ENCODE measurements around the gene INKA2.

The INKA2 gene

DNA sequence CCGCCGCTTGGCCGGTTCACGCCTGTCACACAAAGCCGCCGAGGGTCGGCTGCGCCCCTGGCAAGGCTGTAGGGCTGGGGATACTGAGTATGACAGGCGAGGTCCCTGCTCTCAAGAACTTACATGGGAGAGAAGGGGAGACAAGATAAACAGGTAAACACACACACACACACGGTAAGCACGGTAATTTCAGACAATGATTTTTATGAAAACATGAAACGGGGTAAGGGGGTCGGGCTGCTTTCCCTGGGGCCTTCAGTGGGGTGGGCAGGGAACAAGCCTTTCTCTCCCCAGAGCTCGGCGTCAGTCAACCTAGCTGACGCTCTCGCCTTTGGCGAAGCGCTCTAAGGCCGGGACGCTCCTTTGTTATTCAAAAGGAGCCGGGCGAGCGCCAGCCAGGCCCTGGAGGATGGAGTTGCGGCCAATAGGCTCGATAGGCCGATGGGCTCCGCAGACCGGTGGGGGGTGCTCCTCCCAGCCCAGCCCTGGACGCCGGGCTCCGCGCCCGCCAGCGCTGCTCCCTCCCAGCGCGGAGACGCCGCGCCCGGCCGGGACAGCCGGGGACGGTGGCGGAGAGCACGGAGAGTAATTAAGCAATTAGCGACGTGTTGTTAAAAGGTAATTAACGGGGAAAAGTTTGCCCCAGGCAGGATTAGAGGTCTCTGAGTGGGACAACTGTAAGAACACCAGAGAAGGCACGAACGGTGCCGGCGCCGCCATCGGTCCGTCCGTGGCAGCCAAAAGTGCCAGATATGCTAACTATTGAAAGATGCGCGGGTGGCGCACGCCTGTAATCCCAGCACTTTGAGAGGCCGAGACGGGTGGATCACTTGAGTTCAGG, 950 bp upstream of the INKA2 start:
- Histone ChIP-seq H3K4me1 (ENCODE audit: control insufficient read depth in 2 of 2, insufficient read depth in 2 of 2, low read length in 2 of 2) (peaks cover 10 to 18% of the 10 kb centered on the region in 2 donors), H3K9ac (ENCODE audit: low read depth in 1 of 2, low read length in 2 of 2) (peak overlapping the region; percentile 48 to 74), H3K4me3 (ENCODE audit: low read length in 2 of 2) (peak overlapping the region; percentile 68 to 78), H3K9me3 (ENCODE audit: control insufficient read depth in 2 of 2, low read length in 2 of 2) (no peaks in the 10 kb centered on the region), H3K27me3 (ENCODE audit: control insufficient read depth in 2 of 2, insufficient read depth in 2 of 2, low read length in 2 of 2) (peaks cover 8 to 12% of the 10 kb centered on the region in 2 donors), H3K27ac (ENCODE audit: low read depth in 2 of 2, low read length in 2 of 2) (peak overlapping the region; percentile 70 to 86), H3K36me3 (ENCODE audit: control insufficient read depth in 2 of 2, insufficient read depth in 2 of 2, low read length in 2 of 2) (no peaks in the 10 kb centered on the region)

DNA sequence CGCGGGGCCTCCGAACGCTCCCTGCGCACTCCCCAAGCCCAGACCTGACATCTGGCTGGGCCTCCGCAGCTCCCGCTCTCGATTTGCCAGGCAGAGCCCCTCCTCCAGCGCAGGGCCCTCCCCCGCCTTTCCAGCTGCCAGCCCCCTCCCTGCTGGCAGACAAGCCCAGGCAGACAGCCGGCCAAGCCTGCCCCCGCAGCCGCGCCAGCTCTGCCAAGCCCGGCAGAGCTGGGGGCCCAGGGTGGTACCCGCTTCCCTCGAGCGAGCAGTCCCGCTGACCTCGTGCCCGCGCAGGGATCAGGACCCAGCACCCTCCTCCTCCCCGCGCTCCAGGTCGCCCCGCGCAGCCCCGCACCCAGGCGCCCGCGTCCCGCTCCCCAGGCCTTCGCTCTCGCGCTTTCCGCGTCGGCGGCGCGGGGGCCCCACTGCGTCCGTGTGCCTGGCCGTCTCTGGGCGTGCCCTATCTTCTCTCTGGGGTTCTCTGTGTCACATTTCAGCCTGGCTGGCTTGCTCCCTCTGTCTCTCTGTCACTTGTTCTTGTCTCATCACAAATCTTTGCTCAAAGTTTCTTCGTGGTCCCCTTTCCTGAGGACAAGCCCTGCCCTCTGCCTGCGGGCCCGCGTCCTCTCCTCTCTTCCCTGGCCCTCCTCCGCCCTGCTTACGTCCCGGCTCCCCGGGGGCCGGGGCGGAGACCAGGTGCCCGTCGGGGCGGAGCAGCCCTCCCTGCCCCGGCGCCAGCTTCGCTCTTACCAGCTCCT, 580 bp downstream of the INKA2 start:
- H3K4me1 ChIP-seq (ENCODE audit: control insufficient read depth in 2 of 2, insufficient read depth in 2 of 2, low read length in 2 of 2), result peaks cover 16 to 22% of the 10 kb centered on the region in 2 donors

DNA sequence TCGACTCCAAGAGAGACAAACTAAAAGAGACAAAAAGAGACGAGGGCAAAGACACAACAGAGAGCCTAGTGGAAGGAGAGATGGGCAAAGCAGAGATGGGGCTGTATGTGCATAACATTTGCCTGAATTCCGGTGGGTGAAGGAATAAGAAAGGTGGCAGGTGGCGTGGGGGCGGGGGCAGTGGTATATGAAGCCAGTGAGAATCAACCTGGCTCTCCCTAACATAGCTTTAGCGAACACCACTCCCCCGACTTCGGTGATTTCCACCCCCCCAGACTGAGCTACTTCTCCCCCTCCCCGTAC, 1.1 kb downstream of the INKA2 start:
- Histone ChIP-seq H3K4me1 (ENCODE audit: control insufficient read depth in 2 of 2, insufficient read depth in 2 of 2, low read length in 2 of 2) (peaks cover 17 to 24% of the 10 kb centered on the region in 2 donors), H3K9ac (ENCODE audit: low read depth in 1 of 2, low read length in 2 of 2) (peak overlapping the region in 1 of 2 donors; percentile 74), H3K4me3 (ENCODE audit: low read length in 2 of 2) (peak overlapping the region; percentile 68 to 78), H3K9me3 (ENCODE audit: control insufficient read depth in 2 of 2, low read length in 2 of 2) (no peaks in the 10 kb centered on the region), H3K27me3 (ENCODE audit: control insufficient read depth in 2 of 2, insufficient read depth in 2 of 2, low read length in 2 of 2) (peaks cover 8 to 12% of the 10 kb centered on the region in 2 donors), H3K36me3 (ENCODE audit: control insufficient read depth in 2 of 2, insufficient read depth in 2 of 2, low read length in 2 of 2) (no peaks in the 10 kb centered on the region), H3K27ac (ENCODE audit: low read depth in 2 of 2, low read length in 2 of 2) (peak overlapping the region in 1 of 2 donors; percentile 86)

More for the DNA sequence above, 580 bp downstream of the INKA2 start:
- Histone ChIP-seq H3K27ac (ENCODE audit: low read depth in 2 of 2, low read length in 2 of 2) (peak overlapping the region; percentile 70 to 86), H3K9me3 (ENCODE audit: control insufficient read depth in 2 of 2, low read length in 2 of 2) (no peaks in the 10 kb centered on the region), H3K4me3 (ENCODE audit: low read length in 2 of 2) (peak overlapping the region; percentile 68 to 78), H3K36me3 (ENCODE audit: control insufficient read depth in 2 of 2, insufficient read depth in 2 of 2, low read length in 2 of 2) (no peaks in the 10 kb centered on the region), H3K9ac (ENCODE audit: low read depth in 1 of 2, low read length in 2 of 2) (peak overlapping the region; percentile 74 to 78), H3K27me3 (ENCODE audit: control insufficient read depth in 2 of 2, insufficient read depth in 2 of 2, low read length in 2 of 2) (peaks cover 8 to 12% of the 10 kb centered on the region in 2 donors)

DNA sequence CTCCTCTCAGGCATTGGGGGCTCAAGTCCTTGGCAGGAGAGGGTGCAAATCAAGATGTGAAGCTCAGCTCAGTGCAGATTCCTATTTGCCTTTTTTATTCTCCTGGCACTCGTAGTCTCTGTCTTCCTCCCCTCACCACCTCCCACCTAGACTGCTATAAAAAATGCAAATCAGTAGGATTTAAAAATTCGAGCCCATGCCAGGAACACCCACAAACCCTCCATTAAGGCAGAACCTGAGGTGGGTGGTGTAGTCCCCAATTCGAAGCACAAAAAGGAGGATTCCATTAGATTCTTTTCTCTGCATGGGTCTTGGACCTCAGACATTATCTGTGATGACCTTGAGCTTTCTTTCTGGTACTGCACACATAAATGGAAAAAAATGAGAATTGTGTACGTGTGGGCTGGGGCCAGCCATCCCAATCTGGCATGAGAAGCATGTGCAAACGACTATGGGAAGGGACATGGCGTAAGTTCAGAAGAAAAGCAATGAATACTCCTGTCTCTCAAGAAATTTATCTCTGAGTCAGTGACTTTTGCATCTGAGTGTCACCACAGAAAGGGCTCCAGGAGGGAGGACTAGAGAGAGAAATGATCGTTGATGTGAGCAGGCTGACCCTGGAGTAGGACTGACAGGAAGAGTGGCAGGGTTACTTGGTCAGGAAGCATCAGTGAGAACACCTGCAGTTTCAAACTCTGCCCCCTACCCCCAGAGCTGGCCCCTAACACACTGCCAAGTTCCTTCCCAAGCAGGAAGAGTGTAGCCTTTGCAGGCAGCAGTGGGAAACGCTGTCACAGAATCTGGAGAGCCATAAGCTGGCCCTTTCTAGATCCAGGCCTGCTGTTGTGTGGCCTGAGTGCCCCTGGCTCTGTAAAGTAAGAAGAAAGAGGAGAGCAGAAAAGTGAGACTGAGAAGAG, 1.7 kb downstream of the INKA2 start:
- Histone ChIP-seq H3K4me1 (ENCODE audit: control insufficient read depth in 2 of 2, insufficient read depth in 2 of 2, low read length in 2 of 2) (peaks cover 17 to 24% of the 10 kb centered on the region in 2 donors), H3K4me3 (ENCODE audit: low read length in 2 of 2) (peak overlapping the region; percentile 68 to 78), H3K9ac (ENCODE audit: low read depth in 1 of 2, low read length in 2 of 2) (peak overlapping the region in 1 of 2 donors; percentile 74), H3K27me3 (ENCODE audit: control insufficient read depth in 2 of 2, insufficient read depth in 2 of 2, low read length in 2 of 2) (peaks cover 8 to 12% of the 10 kb centered on the region in 2 donors), H3K27ac (ENCODE audit: low read depth in 2 of 2, low read length in 2 of 2) (peak overlapping the region in 1 of 2 donors; percentile 86), H3K36me3 (ENCODE audit: control insufficient read depth in 2 of 2, insufficient read depth in 2 of 2, low read length in 2 of 2) (no peaks in the 10 kb centered on the region), H3K9me3 (ENCODE audit: control insufficient read depth in 2 of 2, low read length in 2 of 2) (no peaks in the 10 kb centered on the region)

GRCh38 chr1:111736548-111737215, 2.5 kb downstream of the INKA2 start:
- no peak overlapping the region for H3K27ac ChIP-seq (ENCODE audit: low read depth in 2 of 2, low read length in 2 of 2)
- H3K9ac ChIP-seq (ENCODE audit: low read depth in 1 of 2, low read length in 2 of 2), result no peak overlapping the region
- H3K36me3 ChIP-seq (ENCODE audit: control insufficient read depth in 2 of 2, insufficient read depth in 2 of 2, low read length in 2 of 2), result no peaks in the 10 kb centered on the region
- peaks cover 17 to 24% of the 10 kb centered on the region in 2 donors for H3K4me1 ChIP-seq (ENCODE audit: control insufficient read depth in 2 of 2, insufficient read depth in 2 of 2, low read length in 2 of 2)
- no peaks in the 10 kb centered on the region for H3K9me3 ChIP-seq (ENCODE audit: control insufficient read depth in 2 of 2, low read length in 2 of 2)
- no peak overlapping the region for H3K4me3 ChIP-seq (ENCODE audit: low read length in 2 of 2)
- peaks cover 5 to 12% of the 10 kb centered on the region in 2 donors for H3K27me3 ChIP-seq (ENCODE audit: control insufficient read depth in 2 of 2, insufficient read depth in 2 of 2, low read length in 2 of 2)

GRCh38 chr1:111735858-111736544, 3.2 kb downstream of the INKA2 start:
- Histone ChIP-seq H3K27ac (ENCODE audit: low read depth in 2 of 2, low read length in 2 of 2) (no peak overlapping the region), H3K4me3 (ENCODE audit: low read length in 2 of 2) (no peak overlapping the region), H3K4me1 (ENCODE audit: control insufficient read depth in 2 of 2, insufficient read depth in 2 of 2, low read length in 2 of 2) (peaks cover 17 to 24% of the 10 kb centered on the region in 2 donors), H3K36me3 (ENCODE audit: control insufficient read depth in 2 of 2, insufficient read depth in 2 of 2, low read length in 2 of 2) (no peaks in the 10 kb centered on the region), H3K9ac (ENCODE audit: low read depth in 1 of 2, low read length in 2 of 2) (no peak overlapping the region), H3K9me3 (ENCODE audit: control insufficient read depth in 2 of 2, low read length in 2 of 2) (no peaks in the 10 kb centered on the region), H3K27me3 (ENCODE audit: control insufficient read depth in 2 of 2, insufficient read depth in 2 of 2, low read length in 2 of 2) (peaks cover under 1 to 6% of the 10 kb centered on the region in 2 donors)

- peaks cover 0 to 4% of the 10 kb centered on the region in 2 donors for H3K27me3 ChIP-seq (ENCODE audit: control insufficient read depth in 2 of 2, insufficient read depth in 2 of 2, low read length in 2 of 2)
- H3K9ac ChIP-seq (ENCODE audit: low read depth in 1 of 2, low read length in 2 of 2), result no peak overlapping the region
- H3K4me3 ChIP-seq (ENCODE audit: low read length in 2 of 2), result no peak overlapping the region
- no peak overlapping the region for H3K27ac ChIP-seq (ENCODE audit: low read depth in 2 of 2, low read length in 2 of 2)
- peaks cover 17 to 24% of the 10 kb centered on the region in 2 donors for H3K4me1 ChIP-seq (ENCODE audit: control insufficient read depth in 2 of 2, insufficient read depth in 2 of 2, low read length in 2 of 2)
- no peaks in the 10 kb centered on the region for H3K9me3 ChIP-seq (ENCODE audit: control insufficient read depth in 2 of 2, low read length in 2 of 2)
- H3K36me3 ChIP-seq (ENCODE audit: control insufficient read depth in 2 of 2, insufficient read depth in 2 of 2, low read length in 2 of 2), result no peaks in the 10 kb centered on the region
Observed at GRCh38 chr1:111735321-111735720, 3.9 kb downstream of the INKA2 start.

GRCh38 chr1:111734856-111735255, 4.3 kb downstream of the INKA2 start:
- Histone ChIP-seq H3K27me3 (ENCODE audit: control insufficient read depth in 2 of 2, insufficient read depth in 2 of 2, low read length in 2 of 2) (peaks cover 0 to 4% of the 10 kb centered on the region in 2 donors), H3K36me3 (ENCODE audit: control insufficient read depth in 2 of 2, insufficient read depth in 2 of 2, low read length in 2 of 2) (no peaks in the 10 kb centered on the region), H3K4me3 (ENCODE audit: low read length in 2 of 2) (no peak overlapping the region), H3K27ac (ENCODE audit: low read depth in 2 of 2, low read length in 2 of 2) (no peak overlapping the region), H3K4me1 (ENCODE audit: control insufficient read depth in 2 of 2, insufficient read depth in 2 of 2, low read length in 2 of 2) (peaks cover 17 to 22% of the 10 kb centered on the region in 2 donors), H3K9ac (ENCODE audit: low read depth in 1 of 2, low read length in 2 of 2) (no peak overlapping the region), H3K9me3 (ENCODE audit: control insufficient read depth in 2 of 2, low read length in 2 of 2) (no peaks in the 10 kb centered on the region)

DNA sequence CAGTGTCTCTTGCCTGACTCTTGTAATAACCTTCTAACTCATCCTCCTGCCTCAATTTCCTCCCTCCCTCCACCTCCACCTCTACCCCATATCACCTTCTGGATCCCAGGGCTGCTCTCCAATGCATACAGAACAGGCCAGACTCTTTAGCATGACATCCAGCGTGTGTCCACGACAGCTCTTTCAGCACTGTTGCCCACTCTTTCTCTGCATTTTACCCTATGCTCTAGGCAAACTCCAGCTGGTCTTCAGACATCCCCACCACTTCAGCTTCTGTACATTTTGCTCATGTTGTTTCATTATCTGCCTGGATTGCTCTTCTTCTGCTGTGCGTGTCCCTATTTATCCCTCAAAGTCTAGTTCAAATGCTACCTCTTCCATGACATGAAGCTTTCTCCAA, 4.8 kb downstream of the INKA2 start:
- Histone ChIP-seq H3K36me3 (ENCODE audit: control insufficient read depth in 2 of 2, insufficient read depth in 2 of 2, low read length in 2 of 2) (no peaks in the 10 kb centered on the region), H3K9ac (ENCODE audit: low read depth in 1 of 2, low read length in 2 of 2) (no peak overlapping the region), H3K9me3 (ENCODE audit: control insufficient read depth in 2 of 2, low read length in 2 of 2) (no peaks in the 10 kb centered on the region), H3K4me1 (ENCODE audit: control insufficient read depth in 2 of 2, insufficient read depth in 2 of 2, low read length in 2 of 2) (peaks cover 15 to 19% of the 10 kb centered on the region in 2 donors), H3K27me3 (ENCODE audit: control insufficient read depth in 2 of 2, insufficient read depth in 2 of 2, low read length in 2 of 2) (peaks cover 0 to 4% of the 10 kb centered on the region in 2 donors), H3K4me3 (ENCODE audit: low read length in 2 of 2) (no peak overlapping the region), H3K27ac (ENCODE audit: low read depth in 2 of 2, low read length in 2 of 2) (peak overlapping the region in 1 of 2 donors; percentile 69)
